Measurements from ENCODE around the gene ARHGEF7. TPM values are rescaled to one million over a fixed set of nuclear protein-coding genes. Genes with fewer than 3 reads are reported as not detected.

Gene ARHGEF7
- total RNA-seq, 4 donors from 2014 or later: 64.2 to 127 (median 88.2) TPM

DNA sequence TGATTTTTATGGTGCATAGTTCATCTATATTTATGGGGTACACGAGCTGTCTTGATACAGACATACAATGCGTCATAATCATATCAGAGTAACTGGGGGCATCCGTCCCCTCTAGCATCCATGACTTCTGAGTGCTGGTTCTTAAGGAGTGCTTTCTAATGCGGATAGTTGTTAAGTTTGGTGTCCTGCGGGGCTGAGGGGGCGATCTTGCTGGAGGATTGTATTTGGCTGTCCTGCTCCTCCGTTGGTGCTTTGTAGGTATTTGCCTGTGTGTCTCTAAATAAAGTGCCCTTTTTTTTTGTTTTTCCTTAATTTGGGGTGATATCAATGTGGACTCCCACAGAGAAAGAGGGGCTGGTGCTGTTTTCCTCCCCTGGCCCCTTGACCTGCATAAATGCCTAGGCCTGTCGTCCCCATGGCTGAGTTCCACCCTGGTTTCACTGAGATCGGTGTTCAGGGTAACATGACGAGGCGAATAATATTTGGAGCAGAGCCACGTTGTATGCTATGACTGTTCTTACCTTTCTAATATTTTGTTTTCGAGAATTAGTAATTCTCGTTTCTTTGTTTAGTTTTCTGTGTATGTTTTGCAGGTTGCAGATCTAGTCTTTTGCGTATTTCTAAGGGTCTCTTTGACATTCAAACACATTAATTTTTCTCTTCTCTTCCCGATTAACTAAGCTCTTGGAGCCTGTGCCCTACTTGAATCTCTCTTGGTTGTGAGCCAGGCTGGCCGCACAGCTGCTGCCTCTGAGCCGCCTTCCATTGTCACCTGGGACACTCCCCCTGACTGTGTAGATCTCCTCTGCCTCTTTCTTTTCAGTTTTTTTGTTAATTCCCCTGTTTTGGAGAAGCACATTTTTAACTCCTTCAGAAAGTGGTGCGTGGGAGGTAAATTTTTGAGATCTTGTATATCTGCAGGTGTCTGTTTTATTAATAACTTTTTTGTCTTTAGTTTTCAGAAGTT, 100.3 kb downstream of the ARHGEF7 start:
- intact Hi-C loops (cut with DNase I): loop anchor here (5.0 to 10.0 kb wide), 2 partner anchors 61 to 148 kb away; no protein-coding TSS in a partner anchor
- DNase-seq: peak; percentile 21 to 32
- Histone ChIP-seq H3K27ac (no peak overlapping the region), H3K27me3 (no peaks in the 10 kb centered on the region), H3K9me3 (no peaks in the 10 kb centered on the region), H3K4me1 (peaks cover 23 to 32% of the 10 kb centered on the region in 2 donors), H3K4me3 (replicated peaks in 1 of 3) (no peak overlapping the region), H3K36me3 (no peaks in the 10 kb centered on the region)
- TF ChIP-seq, protein P1, sequence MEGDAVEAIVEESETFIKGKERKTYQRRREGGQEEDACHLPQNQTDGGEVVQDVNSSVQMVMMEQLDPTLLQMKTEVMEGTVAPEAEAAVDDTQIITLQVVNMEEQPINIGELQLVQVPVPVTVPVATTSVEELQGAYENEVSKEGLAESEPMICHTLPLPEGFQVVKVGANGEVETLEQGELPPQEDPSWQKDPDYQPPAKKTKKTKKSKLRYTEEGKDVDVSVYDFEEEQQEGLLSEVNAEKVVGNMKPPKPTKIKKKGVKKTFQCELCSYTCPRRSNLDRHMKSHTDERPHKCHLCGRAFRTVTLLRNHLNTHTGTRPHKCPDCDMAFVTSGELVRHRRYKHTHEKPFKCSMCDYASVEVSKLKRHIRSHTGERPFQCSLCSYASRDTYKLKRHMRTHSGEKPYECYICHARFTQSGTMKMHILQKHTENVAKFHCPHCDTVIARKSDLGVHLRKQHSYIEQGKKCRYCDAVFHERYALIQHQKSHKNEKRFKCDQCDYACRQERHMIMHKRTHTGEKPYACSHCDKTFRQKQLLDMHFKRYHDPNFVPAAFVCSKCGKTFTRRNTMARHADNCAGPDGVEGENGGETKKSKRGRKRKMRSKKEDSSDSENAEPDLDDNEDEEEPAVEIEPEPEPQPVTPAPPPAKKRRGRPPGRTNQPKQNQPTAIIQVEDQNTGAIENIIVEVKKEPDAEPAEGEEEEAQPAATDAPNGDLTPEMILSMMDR (IDR thresholded peaks at IDR 0.05): no peak
- no peak for TF ChIP-seq POLR2A (IDR thresholded peaks at IDR 0.05)
- 81 to 84% methylated on average over 19 of the region's 19 CpGs for WGBS, 2 donors

DNA sequence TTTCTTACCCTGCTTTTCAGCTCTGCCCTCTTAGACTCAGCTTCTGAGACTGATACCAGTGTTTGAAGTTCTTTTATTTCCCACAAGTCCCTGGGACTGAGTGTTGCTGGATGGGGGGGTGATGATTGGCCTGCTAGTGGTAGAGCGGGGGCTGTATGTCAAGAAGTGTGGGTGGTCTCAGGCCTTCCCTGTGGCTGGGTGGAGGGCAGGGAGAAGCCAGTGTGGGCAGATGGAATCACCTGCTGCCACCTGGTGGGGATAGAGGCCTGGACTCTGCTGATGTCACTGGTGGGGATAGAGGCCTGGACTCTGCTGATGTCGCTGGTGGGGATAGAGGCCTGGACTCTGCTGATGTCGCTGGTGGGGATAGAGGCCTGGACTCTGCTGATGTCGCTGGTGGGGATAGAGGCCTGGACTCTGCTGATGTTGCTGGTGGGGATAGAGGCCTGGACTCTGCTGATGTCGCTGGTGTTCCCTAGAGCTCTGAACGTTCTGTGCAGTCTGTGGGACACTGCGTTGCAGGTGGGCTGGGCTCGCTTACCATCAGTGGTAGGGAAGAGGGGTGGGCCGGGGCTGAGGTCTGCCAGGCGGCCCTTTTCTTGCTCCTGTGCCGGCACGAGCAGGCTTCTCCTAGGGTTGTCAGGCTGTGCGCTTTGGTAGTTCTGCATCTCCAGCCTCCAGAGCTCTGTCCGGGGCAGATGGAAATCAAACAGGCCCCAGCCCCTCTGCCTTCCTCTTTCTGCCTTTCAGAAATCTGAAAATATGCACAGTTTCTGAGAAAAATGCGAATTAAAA, 101.3 kb downstream of the ARHGEF7 start:
- DNase-seq: peak; percentile 47 to 49
- no peaks in the 10 kb centered on the region for H3K27me3 ChIP-seq

DNA sequence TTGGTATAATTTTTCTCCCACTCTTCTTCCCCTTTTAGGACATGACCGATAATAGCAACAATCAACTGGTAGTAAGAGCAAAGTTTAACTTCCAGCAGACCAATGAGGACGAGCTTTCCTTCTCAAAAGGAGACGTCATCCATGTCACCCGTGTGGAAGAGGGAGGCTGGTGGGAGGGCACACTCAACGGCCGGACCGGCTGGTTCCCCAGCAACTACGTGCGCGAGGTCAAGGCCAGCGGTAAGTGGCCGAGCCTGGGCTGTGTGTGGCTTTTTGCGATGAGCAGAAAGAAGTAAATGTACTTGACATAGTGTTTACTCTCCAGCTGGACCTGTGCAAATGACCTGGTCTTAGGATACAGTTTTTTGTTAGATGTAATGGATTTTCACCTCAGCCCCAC, 102.5 kb downstream of the ARHGEF7 start:
- WGBS, 2 donors: 73 to 75% methylated on average over 13 of the region's 13 CpGs
- no peak overlapping the region for H3K27ac ChIP-seq
- no peak for DNase-seq
- TF ChIP-seq, protein P1 (IDR thresholded peaks at IDR 0.05): no peak
- TF ChIP-seq POLR2A (IDR thresholded peaks at IDR 0.05): no peak
- intact Hi-C loops (cut with DNase I): loop anchor here (5.0 to 10.0 kb wide), 2 partner anchors 63 to 150 kb away; no protein-coding TSS in a partner anchor
- H3K27me3 ChIP-seq: no peaks in the 10 kb centered on the region
- no peak overlapping the region for H3K4me3 ChIP-seq (replicated peaks in 1 of 3)
- H3K36me3 ChIP-seq: no peaks in the 10 kb centered on the region
- H3K4me1 ChIP-seq: peaks cover under 1 to 10% of the 10 kb centered on the region in 2 donors
- no peaks in the 10 kb centered on the region for H3K9me3 ChIP-seq

More for the DNA sequence above, 101.3 kb downstream of the ARHGEF7 start:
- Histone ChIP-seq H3K4me3 (replicated peaks in 1 of 3) (no peak overlapping the region), H3K36me3 (no peaks in the 10 kb centered on the region), H3K9me3 (no peaks in the 10 kb centered on the region), H3K27ac (peak overlapping the region in 1 of 3 donors; percentile 10), H3K4me1 (peaks cover 13 to 22% of the 10 kb centered on the region in 2 donors)
- TF ChIP-seq, protein P1 (IDR thresholded peaks at IDR 0.05): peak in 3 of 6 experiments; percentile 41 to 58 (median 48)
- TF ChIP-seq POLR2A (IDR thresholded peaks at IDR 0.05): no peak
- intact Hi-C loops (cut with DNase I): loop anchor here (5.0 to 10.0 kb wide), 2 partner anchors 62 to 149 kb away; no protein-coding TSS in a partner anchor
- 85 to 87% methylated on average over 13 to 15 of the region's 15 CpGs for WGBS, 2 donors

DNA sequence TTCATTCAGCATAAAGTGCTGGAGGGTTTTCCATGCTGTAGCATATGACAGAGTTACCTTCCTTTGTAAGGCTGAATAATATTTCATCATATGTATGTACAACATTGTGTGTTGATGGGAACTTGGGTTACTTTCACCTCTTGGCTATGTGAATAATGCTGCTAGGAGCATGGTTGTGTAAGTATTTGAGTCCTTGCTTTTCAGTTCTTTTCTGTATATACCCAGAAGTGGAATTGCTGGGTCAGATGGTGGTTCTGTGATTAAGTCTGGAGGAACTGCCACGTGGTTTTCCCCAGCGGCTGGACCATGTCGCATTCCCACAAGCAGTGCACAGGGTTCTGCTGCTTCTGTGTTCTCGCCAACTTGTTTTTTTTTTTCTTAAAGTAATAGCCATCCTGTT, 104.2 kb downstream of the ARHGEF7 start:
- Histone ChIP-seq H3K36me3 (no peaks in the 10 kb centered on the region), H3K4me3 (replicated peaks in 1 of 3) (no peak overlapping the region), H3K27me3 (no peaks in the 10 kb centered on the region), H3K4me1 (peaks cover 0 to 6% of the 10 kb centered on the region in 2 donors), H3K27ac (no peak overlapping the region), H3K9me3 (no peaks in the 10 kb centered on the region)
- TF ChIP-seq, protein P1 (IDR thresholded peaks at IDR 0.05): no peak
- no peak for TF ChIP-seq POLR2A (IDR thresholded peaks at IDR 0.05)
- intact Hi-C loops (cut with DNase I): loop anchor here (5.0 to 10.0 kb wide), 2 partner anchors 64 to 152 kb away; no protein-coding TSS in a partner anchor
- 39 to 52% methylated on average over 4 of the region's 4 CpGs for WGBS, 2 donors
- peak in 1 of 2 donors; percentile 22 for DNase-seq

Data from thyroid gland (tissue), 4 donors.